Measurements from ENCODE around the gene CERCAM.
"Not testable (repeated sequence)": the region's sequence is repeated elsewhere in the genome, so short reads cannot be mapped to it uniquely, and the experiment has no call there.

The CERCAM gene

DNA sequence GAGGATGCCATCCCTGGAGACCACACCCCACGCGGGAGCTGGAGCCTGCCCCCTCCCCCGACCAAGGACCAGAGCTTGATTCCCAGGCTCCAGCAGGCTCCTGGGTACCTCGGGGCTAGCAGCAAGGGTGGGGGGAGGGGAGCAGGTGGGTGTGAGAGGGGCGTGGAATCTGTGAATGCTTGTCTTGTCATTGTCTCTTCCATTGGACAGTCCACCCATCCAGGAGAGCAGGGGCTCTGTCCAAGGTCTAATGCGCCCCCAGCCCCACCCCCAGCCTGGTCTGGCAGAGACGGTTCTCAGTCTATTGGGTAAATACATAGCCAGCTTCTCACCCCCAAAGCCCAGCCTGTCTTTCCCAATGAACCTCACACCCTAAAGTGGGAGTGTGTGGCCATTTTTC is 26.7 kb upstream of the CERCAM start:
- no peak for DNase-seq

DNA sequence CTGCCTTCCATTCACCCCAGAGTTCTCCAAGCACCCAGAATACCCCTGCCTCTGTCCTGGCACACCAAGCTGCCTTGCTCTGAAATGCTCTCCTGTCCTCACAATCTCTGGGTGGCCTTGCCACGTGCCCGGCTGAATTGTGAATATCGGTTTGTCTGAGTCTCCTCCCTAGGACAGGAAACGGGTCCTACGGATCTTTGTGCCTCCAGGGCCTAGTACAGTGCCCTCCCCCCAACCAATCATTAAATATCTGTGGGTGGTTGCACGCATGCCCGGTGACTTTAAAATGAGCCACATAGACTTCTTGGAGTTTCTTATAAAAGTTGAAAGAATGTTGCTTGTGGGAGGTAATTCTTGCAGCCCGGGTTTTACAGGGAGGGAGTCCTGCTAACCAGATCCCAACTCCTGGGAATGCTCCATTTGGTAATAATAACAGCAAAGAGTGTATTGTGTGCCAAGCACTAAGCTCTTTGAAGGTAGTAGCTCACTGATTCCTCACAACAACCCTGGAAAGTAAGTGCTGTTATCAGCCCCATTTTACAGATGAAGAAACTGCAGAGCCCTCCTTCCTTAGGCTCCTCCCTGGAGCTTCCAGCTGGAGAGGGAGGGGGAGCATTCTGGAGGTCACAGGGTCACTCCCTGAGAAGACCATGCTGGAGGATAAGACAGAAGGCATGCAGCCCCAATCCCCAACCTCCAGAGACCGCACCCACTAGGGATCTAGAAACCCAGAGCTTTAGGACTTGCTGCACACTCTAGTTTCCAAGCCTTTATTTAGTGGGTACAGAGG is 26.1 kb upstream of the CERCAM start:
- DNase-seq: no peak

DNA sequence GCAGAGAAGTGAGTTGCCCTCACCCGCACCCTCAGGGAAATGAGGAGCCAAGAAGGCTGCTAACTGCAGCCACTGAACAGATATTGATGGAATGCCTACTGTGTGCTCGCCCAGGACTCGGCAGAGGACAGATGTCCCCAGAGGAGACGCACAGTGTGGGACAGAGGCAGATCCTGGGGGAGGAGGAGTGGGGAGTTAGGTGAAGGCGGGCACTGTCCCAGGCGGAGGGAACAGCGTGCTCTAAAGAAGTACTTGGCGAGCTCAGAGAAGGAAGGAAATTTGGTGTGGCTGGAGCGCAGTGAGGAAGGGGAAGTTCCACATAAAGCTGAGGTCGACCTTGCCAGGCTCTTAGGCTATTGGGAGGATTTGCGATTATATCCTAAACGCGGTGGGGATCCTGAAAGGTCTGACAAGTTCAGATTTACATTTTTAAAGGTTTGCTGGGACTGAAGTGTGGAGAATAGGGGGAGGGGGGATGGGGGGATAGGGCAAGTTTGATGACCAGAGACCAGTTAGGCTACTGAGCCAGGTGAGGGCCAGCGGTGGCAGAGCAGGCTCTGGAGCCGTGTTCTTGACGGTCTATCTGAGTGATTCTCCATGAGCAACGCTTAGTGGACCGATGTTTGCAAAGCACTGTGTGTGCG is 23.6 kb upstream of the CERCAM start:
- no peak for DNase-seq

DNA sequence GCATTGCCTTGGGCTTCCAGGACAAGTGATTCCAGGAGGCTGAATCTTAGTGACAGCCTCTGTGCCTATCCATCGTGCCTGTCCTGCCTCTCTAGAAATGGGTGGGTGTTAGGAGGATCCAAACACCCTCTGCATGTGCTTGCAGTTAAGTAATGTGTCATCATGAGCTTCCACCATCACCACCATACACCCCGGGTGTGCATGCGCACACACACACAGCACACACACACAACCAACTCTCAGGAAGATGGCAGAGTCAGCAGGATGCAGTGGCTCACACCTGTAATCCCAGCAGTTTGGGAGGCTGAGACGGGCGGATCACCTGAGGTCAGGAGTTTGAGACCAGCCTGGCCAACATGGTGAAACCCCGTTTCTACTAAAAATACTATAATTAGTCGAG is 22.8 kb upstream of the CERCAM start:
- DNase-seq: no peak

- no peak for DNase-seq
Measured at GRCh38 chr9:128399861-128400260, 20.8 kb upstream of the CERCAM start.

GRCh38 chr9:128404560-128404959 is 16.1 kb upstream of the CERCAM start:
- DNase-seq: no peak

GRCh38 chr9:128405077-128405779 is 15.4 kb upstream of the CERCAM start:
- DNase-seq: no peak

- no peak for DNase-seq
Measured at GRCh38 chr9:128405780-128406171, 14.9 kb upstream of the CERCAM start.

DNA sequence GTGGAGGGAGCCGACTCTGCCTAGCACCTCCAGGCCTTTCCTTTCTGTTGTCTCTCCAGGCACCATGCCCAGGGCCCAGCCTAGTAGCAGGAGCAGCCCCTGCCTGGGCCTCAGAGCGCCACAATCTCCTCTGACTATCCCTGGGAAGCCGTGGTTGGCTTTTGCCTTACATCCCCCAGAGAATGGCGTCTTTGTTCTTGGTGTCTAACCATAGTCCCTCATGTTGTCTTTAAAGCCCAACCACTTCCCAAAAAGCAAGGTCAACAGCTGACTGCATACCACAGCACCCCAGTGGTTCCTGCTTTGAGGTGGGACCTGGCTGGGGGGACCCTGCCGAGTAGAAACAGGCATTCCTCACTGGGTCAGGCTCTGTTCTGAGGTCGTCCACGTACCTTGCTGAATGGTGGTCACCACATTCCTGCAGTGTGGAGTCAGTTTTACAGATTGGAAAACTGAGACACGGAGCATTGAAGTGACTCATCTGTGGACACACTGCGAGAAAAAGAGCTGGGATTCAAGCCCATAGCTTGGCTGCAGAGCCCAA is 13.7 kb upstream of the CERCAM start:
- no peak for DNase-seq

DNA sequence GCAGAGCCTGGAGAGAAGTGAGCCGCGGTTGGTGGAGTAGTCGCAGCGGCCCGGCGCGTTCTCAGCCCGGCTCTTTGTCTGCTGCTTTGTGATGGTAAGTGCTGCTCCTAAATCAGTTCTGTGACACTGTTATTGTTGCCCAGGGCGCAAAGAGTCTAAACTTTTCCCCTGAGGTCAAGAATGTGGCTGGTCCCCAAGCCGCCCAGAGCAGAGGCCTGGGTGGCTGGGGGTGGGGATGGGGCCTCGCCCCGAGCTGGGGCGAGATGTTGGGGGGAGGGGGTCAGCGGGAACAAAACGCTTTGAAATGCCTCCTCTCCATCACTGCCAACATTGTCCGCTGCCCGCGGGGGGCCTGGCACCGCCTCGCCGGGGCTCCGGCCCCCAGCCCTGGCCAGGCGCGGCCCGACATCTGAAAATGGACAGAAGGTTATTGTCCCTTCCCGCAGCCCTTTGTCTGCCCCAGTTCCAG is 11.7 kb upstream of the CERCAM start:
- DNase-seq: no peak

DNA sequence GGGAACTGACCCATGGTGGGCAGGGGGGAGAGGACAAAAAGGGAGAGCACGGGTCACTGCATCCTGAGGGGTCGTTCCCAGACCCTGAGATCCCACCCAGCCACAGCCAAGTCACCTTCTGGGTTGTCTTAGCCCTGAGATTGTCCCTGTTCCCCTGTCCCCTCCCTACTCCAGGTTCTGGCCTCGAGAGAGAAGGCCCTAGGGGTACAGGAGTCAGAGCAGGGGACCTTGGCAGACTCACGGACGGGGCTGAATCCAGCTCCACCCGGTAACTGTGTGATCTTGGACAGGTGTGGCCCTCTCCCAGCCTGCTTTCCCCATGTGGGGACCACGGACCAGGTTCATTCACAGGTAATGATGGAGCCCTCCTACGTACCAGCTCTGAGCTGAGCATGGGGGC is 11.2 kb upstream of the CERCAM start:
- no peak for DNase-seq

- DNase-seq: no peak
Measured at GRCh38 chr9:128409978-128410377, 10.7 kb upstream of the CERCAM start.

DNA sequence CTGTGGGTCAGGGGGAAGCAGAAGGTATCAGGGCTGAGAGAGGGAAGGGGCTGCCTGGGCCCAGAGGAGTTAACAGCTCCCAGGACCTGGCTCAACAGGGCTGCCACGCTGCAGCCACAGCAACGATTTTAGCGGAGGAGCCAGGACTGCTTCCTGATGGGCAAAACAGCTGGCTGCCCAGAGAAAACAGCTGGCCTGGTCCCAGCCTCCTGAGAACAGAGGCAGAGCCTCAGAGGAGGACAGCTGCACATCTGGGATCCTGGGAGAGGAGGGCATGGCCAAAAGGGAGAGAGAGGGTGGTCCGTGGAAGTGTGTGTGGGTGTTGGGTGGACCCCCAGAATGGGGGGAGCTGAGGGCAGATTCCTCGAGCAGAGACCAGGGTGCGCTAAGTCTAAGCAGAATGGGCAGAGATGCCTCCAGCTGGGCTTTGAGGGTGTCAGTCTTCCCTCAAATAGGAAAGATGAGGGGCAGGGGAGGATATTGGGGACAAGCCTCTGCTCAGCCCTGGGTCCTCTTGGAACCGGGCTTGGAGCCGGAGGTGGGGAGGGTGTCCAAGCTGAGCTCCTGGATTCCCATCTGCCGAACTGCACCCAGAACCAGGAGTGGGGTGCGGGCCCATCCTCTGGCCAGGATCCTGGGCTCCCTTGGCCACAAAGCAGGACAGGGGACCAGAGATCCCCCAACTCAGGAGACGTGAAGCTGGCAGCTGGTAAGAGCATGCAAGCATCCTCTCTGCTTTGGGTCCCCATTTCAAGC is 9.1 kb upstream of the CERCAM start:
- no peak for DNase-seq

- peak in 3 of 5 donors; percentile 18 to 32 (median 25) for DNase-seq
Measured at GRCh38 chr9:128412120-128412790, 8.4 kb upstream of the CERCAM start.

- not testable (repeated sequence) for DNase-seq
Measured at GRCh38 chr9:128413728-128414127, 6.9 kb upstream of the CERCAM start.

DNA sequence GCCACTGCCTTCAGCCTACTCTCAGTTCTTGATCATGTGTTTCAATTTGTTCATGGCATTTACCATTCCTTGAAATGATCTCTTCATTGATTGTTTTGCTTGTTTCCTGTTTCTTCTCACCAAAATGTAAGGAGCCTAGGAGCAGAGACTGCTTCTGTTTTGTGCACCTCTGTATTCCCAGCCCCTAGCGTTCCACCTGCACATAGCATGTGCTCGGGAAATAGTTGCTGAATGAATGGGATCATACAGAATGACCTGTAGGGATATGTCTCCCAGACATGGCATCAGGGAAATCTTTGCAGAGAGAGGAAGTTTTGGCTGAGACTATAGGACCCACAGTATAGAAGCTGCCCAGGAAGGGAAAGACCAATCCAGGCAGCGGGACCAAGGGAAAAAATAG is 6.2 kb upstream of the CERCAM start:
- DNase-seq: no peak

DNA sequence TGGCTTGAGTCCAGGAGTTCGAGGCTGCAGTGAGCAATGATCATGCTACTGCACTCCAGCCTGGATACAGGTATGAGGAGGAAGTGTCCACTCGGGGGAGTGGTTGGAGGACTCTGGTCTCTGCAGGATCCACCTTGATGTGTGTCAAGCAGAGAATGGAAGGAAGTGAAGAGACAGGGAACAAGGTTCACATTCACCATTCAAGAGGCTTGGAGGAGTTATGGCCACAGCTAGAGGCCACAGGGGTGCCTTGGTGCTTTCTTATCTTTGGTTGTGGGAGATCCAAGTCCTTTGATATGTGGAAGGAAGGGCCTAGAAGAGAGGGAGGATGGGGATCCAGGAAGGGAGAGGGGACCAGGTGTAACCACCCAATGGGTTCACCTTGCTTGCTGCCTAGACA is 5.4 kb upstream of the CERCAM start:
- DNase-seq: no peak

GRCh38 chr9:128416014-128416413 is 4.6 kb upstream of the CERCAM start:
- no peak for DNase-seq

GRCh38 chr9:128416432-128417019 is 4.1 kb upstream of the CERCAM start:
- DNase-seq: no peak

DNA sequence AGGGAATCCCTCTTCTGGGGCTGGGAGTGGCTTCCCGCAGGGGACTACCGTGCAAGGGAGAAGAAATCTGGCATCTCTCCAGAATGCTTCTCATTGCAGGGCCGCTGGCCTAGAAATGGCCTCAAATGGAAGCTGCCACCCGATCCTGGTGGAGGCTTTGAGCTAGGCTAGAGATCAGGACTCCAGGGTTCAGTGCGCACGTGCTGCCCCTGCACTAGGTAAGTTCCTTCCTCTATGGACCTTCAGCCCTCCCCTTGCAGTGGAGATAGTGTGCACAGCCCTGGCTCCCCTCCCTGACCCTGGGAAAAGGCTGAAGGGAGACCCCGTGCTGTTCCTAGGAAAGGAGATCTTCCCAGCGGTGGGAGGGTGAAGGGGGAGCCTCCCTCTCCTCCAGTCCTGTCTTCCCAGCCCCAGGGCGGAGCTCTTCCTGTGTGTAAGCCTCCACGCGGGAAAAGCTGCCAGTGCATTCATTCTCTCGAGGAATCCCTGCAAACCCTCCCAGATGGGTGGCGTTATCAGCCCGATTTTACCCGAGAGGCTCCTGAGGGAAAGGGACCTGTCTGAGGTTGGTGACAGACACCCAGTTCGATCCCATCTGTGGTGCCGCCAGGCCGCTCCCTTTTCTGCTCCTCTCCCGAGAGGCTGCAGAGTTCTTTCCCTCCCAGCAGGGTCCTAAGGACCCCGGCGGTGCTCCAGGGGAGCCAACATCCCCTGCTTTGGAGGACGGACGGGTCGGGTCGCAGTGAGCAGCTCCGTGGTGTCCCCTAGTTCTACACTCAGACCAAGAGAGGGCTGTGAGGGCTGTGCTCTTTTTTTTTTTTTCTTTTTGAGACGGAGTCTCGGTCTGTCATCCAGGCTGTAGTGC is 1.4 kb upstream of the CERCAM start:
- no peak for DNase-seq

All from T-helper 1 cell (primary cell).